ENCODE measurements around the gene CREBBP.

CREBBP gene

DNA sequence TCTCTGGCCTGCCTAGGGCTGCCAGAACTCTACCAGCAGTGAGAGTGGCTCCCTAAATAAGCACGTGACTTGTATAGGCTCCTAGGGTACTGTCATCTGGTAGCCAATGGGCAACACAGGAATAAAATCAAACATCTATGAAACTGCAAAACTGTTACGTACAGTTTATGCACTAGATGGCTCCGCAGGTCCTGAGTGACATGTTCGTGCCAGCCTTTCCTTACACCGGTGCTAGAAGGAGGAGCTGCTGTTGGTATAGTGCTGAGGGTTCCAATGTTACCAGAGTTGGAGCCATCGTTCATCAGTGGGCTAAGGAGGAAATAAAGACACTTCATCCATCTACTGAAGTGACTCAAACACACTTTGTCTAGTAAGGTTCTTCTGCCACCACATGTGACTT lies 99.9 kb downstream of the CREBBP start:
- DNase-seq, result peak; percentile 41
- TF ChIP-seq CTCF (IDR thresholded peaks at IDR 0.05; ENCODE audit: low read depth, low read length), result peak; percentile 52
- Histone ChIP-seq H3K36me3 (peaks cover 24% of the 10 kb centered on the region), H3K27me3 (no peaks in the 10 kb centered on the region), H3K4me1 (peaks cover 4% of the 10 kb centered on the region; the same call in 1 of the 2 replicates), H3K9me3 (no peaks in the 10 kb centered on the region), H3K4me3 (ENCODE audit: low read depth, low read length) (no peak overlapping the region)

DNA sequence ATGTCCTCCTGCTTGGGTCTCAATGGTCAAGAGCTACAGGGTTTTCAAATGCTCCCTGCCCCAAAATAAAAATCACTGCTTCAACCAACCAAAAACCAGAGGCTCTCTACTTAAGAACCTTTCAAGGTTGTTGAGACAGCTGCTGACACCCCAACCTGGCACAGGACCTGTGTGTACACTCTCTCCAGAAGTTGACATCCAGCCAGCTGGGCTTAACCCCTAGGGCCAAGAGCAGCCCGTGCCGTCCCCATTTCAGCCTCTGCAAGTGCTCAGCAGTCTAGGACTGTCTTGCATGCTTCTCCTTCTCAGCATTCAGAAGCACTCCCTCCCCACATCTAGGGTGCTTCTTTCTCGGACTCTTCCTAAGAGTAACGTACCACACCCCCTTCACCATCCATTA lies 104.2 kb downstream of the CREBBP start:
- H3K4me3 ChIP-seq (ENCODE audit: low read depth, low read length), result no peak overlapping the region
- peaks cover 21% of the 10 kb centered on the region for H3K4me1 ChIP-seq
- H3K36me3 ChIP-seq, result peaks cover 39% of the 10 kb centered on the region
- H3K27me3 ChIP-seq, result no peaks in the 10 kb centered on the region
- no peak for DNase-seq
- TF ChIP-seq CTCF (IDR thresholded peaks at IDR 0.05; ENCODE audit: low read depth, low read length), result no peak
- H3K9me3 ChIP-seq, result no peaks in the 10 kb centered on the region

GRCh38 chr16:3774819-3775218 lies 105.7 kb downstream of the CREBBP start:
- no peak overlapping the region for H3K4me3 ChIP-seq (ENCODE audit: low read depth, low read length)
- H3K9me3 ChIP-seq, result no peaks in the 10 kb centered on the region
- H3K27me3 ChIP-seq, result no peaks in the 10 kb centered on the region
- no peak for TF ChIP-seq CTCF (IDR thresholded peaks at IDR 0.05; ENCODE audit: low read depth, low read length)
- peaks cover 17% of the 10 kb centered on the region for H3K4me1 ChIP-seq
- no peak for DNase-seq
- peaks cover 39% of the 10 kb centered on the region for H3K36me3 ChIP-seq

- Histone ChIP-seq H3K9me3 (no peaks in the 10 kb centered on the region), H3K36me3 (peaks cover 44% of the 10 kb centered on the region), H3K4me1 (peaks cover 17% of the 10 kb centered on the region), H3K4me3 (ENCODE audit: low read depth, low read length) (no peak overlapping the region), H3K27me3 (no peaks in the 10 kb centered on the region)
- no peak for TF ChIP-seq CTCF (IDR thresholded peaks at IDR 0.05; ENCODE audit: low read depth, low read length)
- DNase-seq, result peak; percentile 88
Observed at GRCh38 chr16:3774156-3774767, 106.3 kb downstream of the CREBBP start.

DNA sequence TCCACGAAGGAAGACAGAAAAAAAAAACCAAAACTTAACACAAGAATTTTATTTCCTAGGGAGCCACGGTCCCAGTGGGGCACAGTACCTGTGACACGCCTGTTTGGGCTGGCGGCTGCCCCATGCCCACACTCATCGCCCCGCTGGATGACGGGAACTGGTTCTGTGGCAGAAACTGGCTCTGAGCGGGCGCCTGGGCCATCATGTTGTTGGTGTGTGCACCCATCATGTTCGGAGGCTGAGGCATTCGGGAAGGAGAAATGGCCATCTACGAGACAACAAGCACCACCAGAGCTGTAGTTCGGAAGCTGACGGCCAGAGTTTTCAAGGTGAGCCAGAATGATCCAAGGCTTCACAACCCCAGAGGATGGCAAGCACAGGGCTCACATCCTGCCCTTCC lies 106.8 kb downstream of the CREBBP start:
- Histone ChIP-seq H3K9me3 (no peaks in the 10 kb centered on the region), H3K27me3 (no peaks in the 10 kb centered on the region), H3K4me3 (ENCODE audit: low read depth, low read length) (no peak overlapping the region), H3K36me3 (peaks cover 48% of the 10 kb centered on the region), H3K4me1 (peaks cover 17% of the 10 kb centered on the region)
- no peak for DNase-seq
- no peak for TF ChIP-seq CTCF (IDR thresholded peaks at IDR 0.05; ENCODE audit: low read depth, low read length)

DNA sequence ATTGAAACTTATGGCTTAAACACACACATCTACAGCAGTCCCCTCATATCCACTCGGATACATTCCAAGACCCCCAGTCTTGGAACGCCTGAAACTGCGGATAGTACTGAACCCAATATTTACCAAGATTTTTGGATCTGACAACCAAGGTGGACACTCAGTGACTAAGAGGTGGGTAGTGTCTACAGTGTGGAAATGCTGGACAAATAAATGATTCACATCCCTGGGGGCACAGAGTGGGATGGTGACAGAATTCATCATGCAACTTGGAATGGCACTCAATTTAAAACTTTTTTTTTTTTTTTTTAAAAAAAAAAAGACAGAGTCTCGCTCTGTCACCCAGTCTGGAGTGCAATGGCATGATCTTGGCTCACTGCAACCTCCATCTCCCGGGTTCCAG lies 109.0 kb downstream of the CREBBP start:
- no peak for DNase-seq
- peaks cover 17% of the 10 kb centered on the region for H3K4me1 ChIP-seq
- H3K9me3 ChIP-seq, result no peaks in the 10 kb centered on the region
- peaks cover 58% of the 10 kb centered on the region for H3K36me3 ChIP-seq
- no peak for TF ChIP-seq CTCF (IDR thresholded peaks at IDR 0.05; ENCODE audit: low read depth, low read length)
- H3K27me3 ChIP-seq, result no peaks in the 10 kb centered on the region
- H3K4me3 ChIP-seq (ENCODE audit: low read depth, low read length), result no peak overlapping the region
